GM12872 (cell line): ENCODE measurements around the gene TGM2.

Source experiments
- TF ChIP-seq, protein P1 (sequence below): IDR thresholded peaks from 3 replicates; pipeline ENCODE4 v1.5.1; 2011; ENCODE audit warnings: low read depth, mild to moderate bottlenecking, low read length, moderate library complexity; ENCODE audit not compliant: insufficient read depth

TGM2 gene

DNA sequence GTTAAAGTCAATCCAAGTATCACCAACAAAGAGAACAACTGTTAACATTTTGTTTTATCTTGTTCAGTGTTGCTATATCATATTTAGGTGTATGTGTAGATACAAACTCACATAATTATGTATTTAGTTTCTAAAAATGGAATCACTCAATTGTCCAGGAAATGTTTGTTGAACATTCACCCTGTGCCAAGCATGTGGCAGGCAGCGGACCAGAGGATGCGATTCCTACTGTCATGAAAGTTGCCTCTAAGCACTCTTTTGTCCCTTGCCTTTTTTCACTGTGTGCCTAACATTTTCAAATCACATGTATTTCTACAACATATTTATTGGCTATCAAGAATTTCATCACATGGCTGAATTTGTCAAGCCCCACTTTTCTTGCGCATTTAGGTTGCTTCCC lies 16.9 kb upstream of the TGM2 start:
- TF ChIP-seq, protein P1, sequence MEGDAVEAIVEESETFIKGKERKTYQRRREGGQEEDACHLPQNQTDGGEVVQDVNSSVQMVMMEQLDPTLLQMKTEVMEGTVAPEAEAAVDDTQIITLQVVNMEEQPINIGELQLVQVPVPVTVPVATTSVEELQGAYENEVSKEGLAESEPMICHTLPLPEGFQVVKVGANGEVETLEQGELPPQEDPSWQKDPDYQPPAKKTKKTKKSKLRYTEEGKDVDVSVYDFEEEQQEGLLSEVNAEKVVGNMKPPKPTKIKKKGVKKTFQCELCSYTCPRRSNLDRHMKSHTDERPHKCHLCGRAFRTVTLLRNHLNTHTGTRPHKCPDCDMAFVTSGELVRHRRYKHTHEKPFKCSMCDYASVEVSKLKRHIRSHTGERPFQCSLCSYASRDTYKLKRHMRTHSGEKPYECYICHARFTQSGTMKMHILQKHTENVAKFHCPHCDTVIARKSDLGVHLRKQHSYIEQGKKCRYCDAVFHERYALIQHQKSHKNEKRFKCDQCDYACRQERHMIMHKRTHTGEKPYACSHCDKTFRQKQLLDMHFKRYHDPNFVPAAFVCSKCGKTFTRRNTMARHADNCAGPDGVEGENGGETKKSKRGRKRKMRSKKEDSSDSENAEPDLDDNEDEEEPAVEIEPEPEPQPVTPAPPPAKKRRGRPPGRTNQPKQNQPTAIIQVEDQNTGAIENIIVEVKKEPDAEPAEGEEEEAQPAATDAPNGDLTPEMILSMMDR: no peak

DNA sequence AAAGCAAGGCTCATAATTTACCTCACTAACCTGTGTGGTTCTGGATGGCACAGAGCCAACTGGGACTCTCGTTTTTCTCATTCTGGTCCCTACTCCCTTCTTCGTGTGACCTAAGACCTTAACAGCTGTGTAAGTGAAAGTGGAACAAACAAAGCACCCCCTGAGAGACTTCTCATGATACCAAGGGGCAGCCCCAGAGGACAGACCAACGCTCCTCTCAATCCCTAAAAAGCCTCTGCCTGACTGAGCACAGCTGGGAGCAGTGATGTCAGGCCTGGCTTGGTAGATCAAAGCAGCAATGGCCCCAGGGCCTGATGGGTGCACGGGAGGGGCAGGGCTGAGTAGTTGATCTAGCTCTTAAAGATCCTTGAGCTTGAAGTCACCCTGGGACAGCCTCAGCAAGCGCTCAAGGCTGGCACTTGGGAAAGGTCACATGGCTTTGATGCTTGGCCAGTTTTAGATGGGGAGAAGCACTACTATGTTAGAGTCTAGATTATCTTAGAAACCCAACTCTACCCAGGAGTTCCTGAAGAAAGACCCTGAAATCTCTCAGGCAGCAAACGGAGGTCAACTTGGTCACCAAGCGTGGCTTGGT lies 16.2 kb upstream of the TGM2 start:
- TF ChIP-seq, protein P1: no peak

DNA sequence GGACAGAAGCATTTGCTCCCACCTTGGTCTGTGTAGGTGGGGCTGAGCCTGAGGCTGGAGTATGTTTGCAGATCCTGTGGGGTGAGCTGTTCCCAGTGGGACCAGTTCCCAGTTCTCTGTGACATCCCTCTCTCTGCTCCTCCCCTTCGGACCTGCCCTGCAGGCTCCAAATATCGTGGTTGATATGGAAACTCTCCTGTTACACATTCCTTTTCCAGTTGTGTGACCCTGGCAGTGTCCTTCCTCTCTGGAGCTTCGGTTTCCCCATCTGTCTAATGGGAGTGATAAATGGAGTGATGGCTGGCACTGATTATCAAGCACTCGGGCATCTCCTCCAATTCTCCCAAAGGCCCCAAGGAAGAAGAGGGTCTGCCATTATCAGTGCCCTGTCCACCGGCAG lies 15.7 kb upstream of the TGM2 start:
- TF ChIP-seq, protein P1: no peak

DNA sequence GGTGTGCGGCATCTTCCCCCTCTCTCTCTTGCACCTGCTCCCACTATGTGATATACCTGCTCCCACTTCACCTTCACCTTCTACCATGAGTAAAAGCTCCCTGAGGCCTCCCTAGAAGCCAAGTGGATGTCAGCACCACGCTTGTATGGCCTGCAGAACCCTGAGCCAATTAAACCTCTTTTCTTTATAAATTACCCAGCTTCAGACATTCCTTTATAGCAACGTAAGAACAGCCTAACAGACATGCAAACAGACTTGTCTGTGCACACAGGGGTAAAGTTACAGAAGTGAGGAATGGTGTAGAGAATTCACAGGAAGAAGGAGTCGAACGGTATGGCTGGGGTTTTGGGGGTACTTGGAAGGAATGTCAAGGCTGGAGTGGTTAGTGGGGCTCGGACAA lies 14.8 kb upstream of the TGM2 start:
- TF ChIP-seq, protein P1: no peak

DNA sequence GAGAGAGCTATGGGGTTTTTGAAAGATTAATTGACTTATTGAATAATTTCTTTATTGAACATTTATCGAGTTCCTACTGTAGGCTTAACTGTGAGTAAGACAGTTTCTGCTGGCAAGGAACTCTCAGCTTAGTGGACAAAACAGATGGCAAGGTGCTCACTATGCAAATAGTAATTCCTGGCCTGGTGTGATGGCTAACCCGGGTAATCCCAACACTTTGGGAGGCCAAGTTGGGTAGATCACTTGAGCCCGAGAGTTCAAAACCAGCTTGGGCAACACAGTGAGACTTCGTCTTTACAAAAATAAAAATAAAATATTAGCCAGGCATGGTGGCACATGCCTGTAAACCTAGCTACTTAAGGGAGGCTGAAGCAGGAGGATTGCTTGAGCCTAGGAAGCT lies 13.5 kb upstream of the TGM2 start:
- TF ChIP-seq, protein P1: no peak

DNA sequence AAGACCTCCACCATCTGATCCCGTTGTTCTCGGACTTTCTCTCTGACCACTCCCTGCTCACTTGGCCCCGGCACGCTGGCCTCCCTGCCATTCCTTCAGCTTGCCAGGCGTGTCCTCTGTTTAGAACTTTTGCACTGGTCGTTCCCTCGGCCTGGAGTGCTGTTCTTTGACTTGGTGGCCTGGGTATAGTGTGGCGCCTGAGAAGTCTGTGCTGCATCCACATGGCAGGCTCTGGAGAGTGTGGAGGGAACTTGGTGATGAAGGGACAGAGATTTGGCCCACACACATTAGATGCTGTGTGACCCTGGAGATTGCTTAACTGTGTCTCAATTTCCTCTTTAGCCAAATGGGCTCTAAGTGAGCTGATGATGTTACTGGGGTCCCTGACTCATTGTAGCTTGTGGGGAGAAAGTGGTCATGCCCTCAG lies 13.0 kb upstream of the TGM2 start:
- TF ChIP-seq, protein P1: no peak

DNA sequence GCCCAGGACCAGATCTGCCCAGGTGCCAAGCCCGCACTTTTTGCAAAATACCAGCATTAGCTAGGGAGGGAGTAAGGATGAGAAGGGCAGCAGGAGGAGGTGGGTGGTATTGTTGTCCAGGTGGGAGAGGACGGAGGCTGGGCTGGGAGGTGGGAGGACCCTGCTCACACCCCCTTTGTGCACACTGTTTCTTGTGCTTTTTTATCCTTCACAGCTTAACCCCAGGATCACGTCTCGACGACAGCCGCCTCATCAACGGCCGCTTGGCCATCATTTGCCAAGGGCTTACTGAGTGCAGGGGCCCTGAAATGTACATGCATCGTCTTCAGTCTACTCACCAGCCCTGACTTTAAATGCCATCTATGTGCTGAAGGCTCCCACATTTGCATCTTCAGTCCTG lies 12.1 kb upstream of the TGM2 start:
- TF ChIP-seq, protein P1: no peak
